HCT116 (cell line): Measurements from ENCODE around the gene SCAF1. TPM values are rescaled to one million over a fixed set of nuclear protein-coding genes. Genes with fewer than 3 reads are reported as not detected.

Source experiments
- ATAC-seq: fragments of 200-7000 bp; cut with Tn5 transposase; 2 replicates; pipeline ENCODE4 v1.9.1; 2020; ENCODE audit warnings: mild to moderate bottlenecking, moderate library complexity
- BruUV-seq: library from RNA; stranded (reverse); fragments of 400-500 nt; replicated peaks from 2 replicates; lab custom pipeline; 2021; lab: Mats Ljungman, UMichigan
- CTCF ChIA-PET: fragments of 300-600 bp; sonication (Branson Sonifier 250); formaldehyde crosslinking; loops from one replicate; lab custom pipeline; 2021; ENCODE audit warnings: antibody characterized with exemption; lab: Charles Lee
- POLR2A ChIA-PET: fragments of 300-600, 350-600 bp; sonication (Branson Sonifier 250); formaldehyde crosslinking; loops from one replicate; lab custom pipeline; 2021; ENCODE audit warnings: antibody characterized with exemption; lab: Charles Lee
- RAD21 ChIA-PET, 2 experiments: fragments of 300-600 bp; sonication (Branson Sonifier 250); formaldehyde crosslinking; loops; one replicate each; lab custom pipeline; 2023; ENCODE audit warnings: low total read pairs in 2 of 2; ENCODE audit not compliant: uncharacterized antibody in 2 of 2, unreplicated experiment in 2 of 2, low non-redundant PET in 1 of 2; lab: Charles Lee
- DNase-seq: peaks from one replicate; pipeline ENCODE4 v3.0.0-alpha.2; 2010; ENCODE audit warnings: low read depth, low spot score
- H2AFZ ChIP-seq: fragments of 200-600 bp; shearing (Covaris generic), sonication (generic); 2 replicates; pipeline ENCODE4 v1.6.1; 2017; ENCODE audit warnings: low read depth, mixed run types, mixed read lengths, antibody characterized with exemption, low read length; ENCODE audit not compliant: poor library complexity, severe bottlenecking
- H3K27ac ChIP-seq: 2 replicates; pipeline ENCODE4 v1.5.1; 2012; ENCODE audit warnings: low read depth, low read length
- H3K27me3 ChIP-seq: fragments of 200-600 bp; sonication (generic); 2 replicates; pipeline ENCODE4 v1.6.1; 2016; ENCODE audit warnings: mixed run types, low read length, mixed read lengths; ENCODE audit not compliant: insufficient read depth
- H3K36me3 ChIP-seq, 2 experiments: fragments of 200-500 bp in 1 of 2; fragments of 200-600 bp in 1 of 2; sonication (Bioruptor generic) in 1 of 2; sonication (generic) in 1 of 2; 2 replicates each; pipeline versions ENCODE4 v1.5.1 to v1.6.1; 2014 to 2016; ENCODE audit warnings: low read length in 2 of 2, inconsistent platforms in 1 of 2, mixed read lengths in 1 of 2, mixed run types in 1 of 2; ENCODE audit not compliant: insufficient read depth in 2 of 2, control insufficient read depth in 1 of 2
- H3K4me1 ChIP-seq, 2 experiments: fragments of 200-600 bp in 1 of 2; sonication (generic) in 1 of 2; 2 replicates each; pipeline versions ENCODE4 v1.5.1 to v1.6.1; 2012 to 2017; ENCODE audit warnings: low read length in 2 of 2, inconsistent platforms in 1 of 2, mild to moderate bottlenecking in 1 of 2, mixed read lengths in 1 of 2, mixed run types in 1 of 2, moderate library complexity in 1 of 2; ENCODE audit not compliant: insufficient read depth in 2 of 2, control insufficient read depth in 1 of 2
- H3K4me2 ChIP-seq: fragments of 200-600 bp; sonication (generic); 2 replicates; pipeline ENCODE4 v1.6.1; 2017; ENCODE audit warnings: mixed run types, low read length, mixed read lengths
- H3K4me3 ChIP-seq, 2 experiments: fragments of 200-600 bp in 1 of 2; sonication (generic) in 1 of 2; replicated peaks in 1 of 2; 2 replicates each; pipeline ENCODE4 v1.5.1; 2011 to 2016; ENCODE audit warnings: low read length in 2 of 2, control low read depth in 1 of 2, low read depth in 1 of 2, mild to moderate bottlenecking in 1 of 2, mixed read lengths in 1 of 2, mixed run types in 1 of 2
- H3K79me2 ChIP-seq: fragments of 200-600 bp; sonication (generic); 2 replicates; pipeline ENCODE4 v1.6.1; 2017; ENCODE audit warnings: mild to moderate bottlenecking, mixed run types, low read length, moderate library complexity, mixed read lengths; ENCODE audit not compliant: insufficient read depth
- H3K9ac ChIP-seq: fragments of 200-600 bp; sonication (generic); 2 replicates; pipeline ENCODE4 v1.6.1; 2016; ENCODE audit warnings: low read length, mixed read lengths
- H3K9me2 ChIP-seq: fragments of 200-600 bp; sonication (generic), shearing (Covaris generic); 2 replicates; pipeline ENCODE4 v1.6.1; 2017; ENCODE audit warnings: mixed run types, mild to moderate bottlenecking, moderate library complexity; ENCODE audit not compliant: insufficient read depth
- H3K9me3 ChIP-seq, 2 experiments: fragments of 200-500 bp in 1 of 2; fragments of 200-600 bp in 1 of 2; sonication (Bioruptor generic) in 1 of 2; sonication (generic) in 1 of 2; 2 replicates each; pipeline ENCODE4 v1.6.1; 2014 to 2017; ENCODE audit warnings: low read length in 2 of 2, mixed read lengths in 2 of 2, inconsistent platforms in 1 of 2, low read depth in 1 of 2, mild to moderate bottlenecking in 1 of 2, mixed run types in 1 of 2, moderate library complexity in 1 of 2; ENCODE audit not compliant: control insufficient read depth in 1 of 2, insufficient read depth in 1 of 2
- H4K20me1 ChIP-seq: fragments of 200-600 bp; sonication (generic), shearing (Covaris generic); 2 replicates; pipeline ENCODE4 v1.6.1; 2017; ENCODE audit warnings: mixed run types, mild to moderate bottlenecking, moderate library complexity; ENCODE audit not compliant: insufficient read depth
- ATF3 ChIP-seq: IDR thresholded peaks from 2 replicates; pipeline ENCODE4 v1.6.1; 2012
- CBX3 ChIP-seq: IDR thresholded peaks from 2 replicates; pipeline ENCODE4 v1.6.1; 2012; ENCODE audit warnings: low read depth
- CEBPB ChIP-seq: IDR thresholded peaks from 2 replicates; pipeline ENCODE4 v1.6.1; 2012; ENCODE audit warnings: low read depth
- ELF1 ChIP-seq: IDR thresholded peaks from 2 replicates; pipeline ENCODE4 v1.6.1; 2012; ENCODE audit warnings: low read depth, borderline replicate concordance
- EZH2 ChIP-seq: fragments of 200-600 bp; sonication (generic); IDR thresholded peaks from 2 replicates; pipeline ENCODE4 v1.6.1; 2017; ENCODE audit warnings: antibody characterized with exemption, mixed run types
- EZH2phosphoT487 ChIP-seq: fragments of 200-600 bp; IDR thresholded peaks from 2 replicates; pipeline ENCODE4 v1.6.1; 2018; ENCODE audit warnings: antibody characterized with exemption, borderline replicate concordance
- FOSL1 ChIP-seq: IDR thresholded peaks from 2 replicates; pipeline ENCODE4 v1.6.1; 2012; ENCODE audit warnings: low read depth
- JUND ChIP-seq: IDR thresholded peaks from 2 replicates; pipeline ENCODE4 v1.6.1; 2012
- MAX ChIP-seq: IDR thresholded peaks from 2 replicates; pipeline ENCODE4 v1.6.1; 2012
- POLR2A ChIP-seq: IDR thresholded peaks from 2 replicates; pipeline ENCODE4 v1.7.0; 2011; ENCODE audit warnings: borderline replicate concordance; ENCODE audit not compliant: insufficient read depth, insufficient read length; ENCODE audit errors: extremely low read depth
- POLR2AphosphoS5 ChIP-seq: IDR thresholded peaks from 2 replicates; pipeline ENCODE4 v1.6.1; 2011; ENCODE audit warnings: mild to moderate bottlenecking, low read depth, low read length, moderate library complexity
- RAD21 ChIP-seq: IDR thresholded peaks from 2 replicates; pipeline ENCODE4 v1.6.1; 2012; ENCODE audit warnings: low read depth, mild to moderate bottlenecking
- SP1 ChIP-seq: IDR thresholded peaks from 2 replicates; pipeline ENCODE4 v1.6.1; 2012; ENCODE audit warnings: low read depth
- SRF ChIP-seq: IDR thresholded peaks from 2 replicates; pipeline ENCODE4 v1.6.1; 2012; ENCODE audit warnings: low read depth
- TCF7L2 ChIP-seq: IDR thresholded peaks from 2 replicates; pipeline ENCODE4 v1.7.0; 2011; ENCODE audit warnings: borderline replicate concordance, inconsistent platforms; ENCODE audit not compliant: insufficient read depth, insufficient read length; ENCODE audit errors: extremely low read depth
- YY1 ChIP-seq: IDR thresholded peaks from 2 replicates; pipeline ENCODE4 v1.6.1; 2011; ENCODE audit warnings: low read length, low read depth, moderate library complexity, mild to moderate bottlenecking; ENCODE audit not compliant: insufficient replicate concordance; ENCODE audit errors: extremely low read depth
- ZBTB33 ChIP-seq: IDR thresholded peaks from 2 replicates; pipeline ENCODE4 v1.6.1; 2011; ENCODE audit warnings: mild to moderate bottlenecking, low read length, moderate library complexity; ENCODE audit not compliant: insufficient replicate concordance; ENCODE audit errors: extremely low read depth
- ZFX ChIP-seq: fragments of 450-650 bp; IDR thresholded peaks from 2 replicates; pipeline ENCODE4 v1.6.1; 2017
- ZNF274 ChIP-seq: fragments of 200-500 bp; sonication (Bioruptor generic); IDR thresholded peaks from 2 replicates; pipeline ENCODE4 v1.6.1; 2014; ENCODE audit warnings: mild to moderate bottlenecking, low read depth, low read length, inconsistent platforms
- intact Hi-C: fragments of 100-400 bp; cut with micrococcal nuclease; formaldehyde crosslinking; loops from 2 replicates; pipeline ENCODE4 v1.10.0; 2022
- total RNA-seq: library from RNA; stranded (reverse); gene quantifications from one replicate; pipeline ENCODE4 v1.2.1, GENCODE V29; 2021; ENCODE audit not compliant: unreplicated experiment

The SCAF1 gene
- total RNA-seq, 1 experiment from 2014 or later, result 96.8 TPM

DNA sequence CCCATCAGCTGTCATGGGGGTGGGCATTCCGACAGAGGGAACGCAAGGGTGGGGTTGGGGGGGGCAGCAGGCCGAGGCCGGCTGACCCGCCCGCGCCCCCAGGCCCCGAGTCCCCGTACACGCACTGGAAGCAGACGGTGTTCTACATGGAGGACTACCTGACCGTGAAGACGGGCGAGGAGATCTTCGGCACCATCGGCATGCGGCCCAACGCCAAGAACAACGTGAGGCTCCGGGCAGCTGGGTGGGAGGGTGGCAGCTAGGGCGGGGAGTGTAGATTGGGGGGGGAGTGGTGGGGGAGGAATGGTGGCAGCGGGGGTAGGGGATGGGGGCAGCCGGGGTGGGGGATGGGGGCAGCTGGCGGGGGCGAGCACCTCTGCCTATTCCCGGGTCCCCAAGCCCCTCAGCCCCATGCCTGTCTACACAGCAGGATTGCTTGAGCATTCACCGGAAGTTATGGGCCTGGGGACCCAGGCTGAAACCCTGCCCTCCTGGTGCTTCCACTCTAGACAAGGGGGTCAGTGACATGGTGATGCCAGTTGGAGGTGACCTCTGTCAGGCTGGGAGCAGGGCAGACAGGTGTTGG is 44.6 kb downstream of the SCAF1 start:
- no peak for TF ChIP-seq ATF3
- no peak for TF ChIP-seq POLR2AphosphoS5
- no peak for TF ChIP-seq ZBTB33
- TF ChIP-seq CBX3, result no peak
- TF ChIP-seq SP1, result no peak
- TF ChIP-seq EZH2phosphoT487, result no peak
- TF ChIP-seq ZNF274, result no peak
- no peak for TF ChIP-seq CEBPB
- no peak for TF ChIP-seq SRF
- no peak for TF ChIP-seq ELF1
- no peak for TF ChIP-seq MAX
- TF ChIP-seq JUND, result no peak
- no peak for TF ChIP-seq ZFX
- no peak for TF ChIP-seq FOSL1
- no peak for TF ChIP-seq RAD21
- no peak for TF ChIP-seq YY1
- TF ChIP-seq TCF7L2, result no peak
- TF ChIP-seq POLR2A, result no peak
- no peak for TF ChIP-seq EZH2
- H3K9me2 ChIP-seq, result no peaks in the 10 kb centered on the region
- H3K79me2 ChIP-seq, result peaks cover 42% of the 10 kb centered on the region
- H3K27me3 ChIP-seq, result no peaks in the 10 kb centered on the region
- ChIA-PET POLR2A (no interaction called here), RAD21 (no interaction called here), CTCF (interaction anchor here (0.9 kb wide), 1 partner anchor 10 kb away, joined by 3 read pairs; no protein-coding TSS in a partner anchor)
- no TSS peak for BruUV-seq
- peaks cover 0 to 26% of the 10 kb centered on the region in 2 experiments; a peak in 2 of 4 replicates for H3K4me1 ChIP-seq
- no peaks in the 10 kb centered on the region for H3K9me3 ChIP-seq
- no peak for DNase-seq
- no peak overlapping the region for H3K9ac ChIP-seq
- no peak overlapping the region for H3K4me2 ChIP-seq
- intact Hi-C loops, result no loop called here
- ATAC-seq, result no peak
- H3K27ac ChIP-seq, result no peak overlapping the region
- peaks cover 41 to 51% of the 10 kb centered on the region in 2 experiments for H3K36me3 ChIP-seq
- peaks cover 18% of the 10 kb centered on the region; the same call in 1 of the 2 replicates for H4K20me1 ChIP-seq
- no peak overlapping the region for H2AFZ ChIP-seq
- H3K4me3 ChIP-seq, result no peak overlapping the region
